Panc1 (cell line): ENCODE data around the gene C22orf39.

Experiments used
- POLR2AphosphoS5 ChIP-seq: IDR thresholded peaks from 2 replicates; pipeline ENCODE4 v1.6.1; 2012; ENCODE audit warnings: mild to moderate bottlenecking, low read depth, low read length, moderate library complexity
- TF ChIP-seq, protein P1 (sequence below), 2 experiments: IDR thresholded peaks; 2 replicates each; pipeline ENCODE4 v1.6.1; 2011 to 2012; ENCODE audit warnings: low read depth in 2 of 2, control low read depth in 1 of 2, low read length in 1 of 2, mild to moderate bottlenecking in 1 of 2, moderate library complexity in 1 of 2; ENCODE audit not compliant: insufficient read depth in 1 of 2
- TF ChIP-seq, protein P2 (sequence below): fragments of 450-650 bp; IDR thresholded peaks from 2 replicates; pipeline ENCODE4 v1.5.1; 2017; ENCODE audit warnings: mild to moderate bottlenecking

DNA sequence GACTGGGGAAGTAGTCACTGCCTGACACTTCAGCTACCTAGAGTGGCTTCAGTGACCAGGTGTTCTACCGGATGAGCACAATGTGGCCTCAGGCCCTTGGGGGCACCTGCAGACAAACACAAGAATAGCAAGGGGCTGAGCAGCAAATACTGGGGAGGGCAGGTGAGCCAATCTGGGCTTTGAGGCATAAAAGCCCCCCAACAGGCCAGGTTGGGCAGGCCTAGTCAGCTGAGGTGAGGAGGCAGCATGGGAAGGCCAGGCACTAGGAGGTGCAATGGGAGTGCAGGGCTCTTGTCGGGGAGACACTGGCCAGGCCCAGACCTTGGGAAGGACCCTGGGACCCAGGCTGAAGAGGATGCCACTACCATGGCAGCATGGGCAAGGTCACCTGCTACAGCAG is 22.5 kb upstream of the C22orf39 start:
- TF ChIP-seq, protein P1, sequence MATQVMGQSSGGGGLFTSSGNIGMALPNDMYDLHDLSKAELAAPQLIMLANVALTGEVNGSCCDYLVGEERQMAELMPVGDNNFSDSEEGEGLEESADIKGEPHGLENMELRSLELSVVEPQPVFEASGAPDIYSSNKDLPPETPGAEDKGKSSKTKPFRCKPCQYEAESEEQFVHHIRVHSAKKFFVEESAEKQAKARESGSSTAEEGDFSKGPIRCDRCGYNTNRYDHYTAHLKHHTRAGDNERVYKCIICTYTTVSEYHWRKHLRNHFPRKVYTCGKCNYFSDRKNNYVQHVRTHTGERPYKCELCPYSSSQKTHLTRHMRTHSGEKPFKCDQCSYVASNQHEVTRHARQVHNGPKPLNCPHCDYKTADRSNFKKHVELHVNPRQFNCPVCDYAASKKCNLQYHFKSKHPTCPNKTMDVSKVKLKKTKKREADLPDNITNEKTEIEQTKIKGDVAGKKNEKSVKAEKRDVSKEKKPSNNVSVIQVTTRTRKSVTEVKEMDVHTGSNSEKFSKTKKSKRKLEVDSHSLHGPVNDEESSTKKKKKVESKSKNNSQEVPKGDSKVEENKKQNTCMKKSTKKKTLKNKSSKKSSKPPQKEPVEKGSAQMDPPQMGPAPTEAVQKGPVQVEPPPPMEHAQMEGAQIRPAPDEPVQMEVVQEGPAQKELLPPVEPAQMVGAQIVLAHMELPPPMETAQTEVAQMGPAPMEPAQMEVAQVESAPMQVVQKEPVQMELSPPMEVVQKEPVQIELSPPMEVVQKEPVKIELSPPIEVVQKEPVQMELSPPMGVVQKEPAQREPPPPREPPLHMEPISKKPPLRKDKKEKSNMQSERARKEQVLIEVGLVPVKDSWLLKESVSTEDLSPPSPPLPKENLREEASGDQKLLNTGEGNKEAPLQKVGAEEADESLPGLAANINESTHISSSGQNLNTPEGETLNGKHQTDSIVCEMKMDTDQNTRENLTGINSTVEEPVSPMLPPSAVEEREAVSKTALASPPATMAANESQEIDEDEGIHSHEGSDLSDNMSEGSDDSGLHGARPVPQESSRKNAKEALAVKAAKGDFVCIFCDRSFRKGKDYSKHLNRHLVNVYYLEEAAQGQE (IDR thresholded peaks at IDR 0.05; ENCODE audit: insufficient read depth in 1 of 2, low read depth in 2 of 2, low read length in 1 of 2) = no peak
- TF ChIP-seq, protein P2, sequence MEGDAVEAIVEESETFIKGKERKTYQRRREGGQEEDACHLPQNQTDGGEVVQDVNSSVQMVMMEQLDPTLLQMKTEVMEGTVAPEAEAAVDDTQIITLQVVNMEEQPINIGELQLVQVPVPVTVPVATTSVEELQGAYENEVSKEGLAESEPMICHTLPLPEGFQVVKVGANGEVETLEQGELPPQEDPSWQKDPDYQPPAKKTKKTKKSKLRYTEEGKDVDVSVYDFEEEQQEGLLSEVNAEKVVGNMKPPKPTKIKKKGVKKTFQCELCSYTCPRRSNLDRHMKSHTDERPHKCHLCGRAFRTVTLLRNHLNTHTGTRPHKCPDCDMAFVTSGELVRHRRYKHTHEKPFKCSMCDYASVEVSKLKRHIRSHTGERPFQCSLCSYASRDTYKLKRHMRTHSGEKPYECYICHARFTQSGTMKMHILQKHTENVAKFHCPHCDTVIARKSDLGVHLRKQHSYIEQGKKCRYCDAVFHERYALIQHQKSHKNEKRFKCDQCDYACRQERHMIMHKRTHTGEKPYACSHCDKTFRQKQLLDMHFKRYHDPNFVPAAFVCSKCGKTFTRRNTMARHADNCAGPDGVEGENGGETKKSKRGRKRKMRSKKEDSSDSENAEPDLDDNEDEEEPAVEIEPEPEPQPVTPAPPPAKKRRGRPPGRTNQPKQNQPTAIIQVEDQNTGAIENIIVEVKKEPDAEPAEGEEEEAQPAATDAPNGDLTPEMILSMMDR = no peak
- no peak for TF ChIP-seq POLR2AphosphoS5
